PC-3 (cell line): ENCODE data around the gene KAT7. TPM values are rescaled to one million over a fixed set of nuclear protein-coding genes. Genes with fewer than 3 reads are reported as not detected.
"Not testable (repeated sequence)": the region's sequence is repeated elsewhere in the genome, so short reads cannot be mapped to it uniquely, and the experiment has no call there.

Experiments
- ATAC-seq: fragments of 200-7000 bp; cut with Tn5 transposase; 2 replicates; pipeline ENCODE4 v1.9.1; 2020; ENCODE audit warnings: mild to moderate bottlenecking, moderate library complexity
- BruUV-seq: library from RNA; stranded (reverse); fragments of 400-500 nt; replicated peaks from 2 replicates; lab custom pipeline; 2021; lab: Mats Ljungman, UMichigan
- CTCF ChIA-PET: fragments of 300-600 bp; sonication (Branson Sonifier 250); formaldehyde crosslinking; loops from one replicate; lab custom pipeline; 2022; ENCODE audit warnings: antibody characterized with exemption; lab: Charles Lee
- POLR2A ChIA-PET: fragments of 300-600 bp; sonication (Branson Sonifier 250); formaldehyde crosslinking; loops from one replicate; lab custom pipeline; 2022; ENCODE audit warnings: antibody characterized with exemption; ENCODE audit not compliant: unreplicated experiment; lab: Charles Lee
- DNase-seq: peaks from one replicate; pipeline ENCODE4 v3.0.0-alpha.2; 2015
- H2AFZ ChIP-seq: fragments of 300-600 bp; sonication (generic); 2 replicates; pipeline ENCODE4 v1.6.0; 2016; ENCODE audit warnings: antibody characterized with exemption, low read length
- H3F3A ChIP-seq: fragments of 300-600 bp; sonication (generic); one replicate; pipeline ENCODE4 v1.6.0; 2017; ENCODE audit warnings: antibody characterized with exemption, low read length, control low read depth, mild to moderate bottlenecking; ENCODE audit not compliant: unreplicated experiment
- H3K27ac ChIP-seq: fragments of 300-600 bp; sonication (generic); 2 replicates; pipeline ENCODE4 v1.5.1; 2016; ENCODE audit warnings: mild to moderate bottlenecking, low read length
- H3K27me3 ChIP-seq: fragments of 300-600 bp; sonication (generic); 2 replicates; pipeline ENCODE4 v1.6.1; 2016; ENCODE audit warnings: low read length, mixed read lengths
- H3K36me3 ChIP-seq: fragments of 300-600 bp; sonication (generic); 2 replicates; pipeline ENCODE4 v1.6.1; 2016; ENCODE audit warnings: low read depth, mixed run types, low read length, mixed read lengths
- H3K4me1 ChIP-seq: fragments of 300-600 bp; sonication (generic); 2 replicates; pipeline ENCODE4 v1.5.1; 2016; ENCODE audit warnings: low read length; ENCODE audit not compliant: insufficient read depth
- H3K4me2 ChIP-seq: fragments of 300-600 bp; sonication (generic); 2 replicates; pipeline ENCODE4 v1.6.0; 2016; ENCODE audit warnings: low read length
- H3K4me3 ChIP-seq: fragments of 300-600 bp; sonication (generic); 2 replicates; pipeline ENCODE4 v1.5.1; 2016; ENCODE audit warnings: mild to moderate bottlenecking, low read length, mixed read lengths
- H3K79me2 ChIP-seq: fragments of 300-600 bp; sonication (generic); 2 replicates; pipeline ENCODE4 v1.6.1; 2017; ENCODE audit warnings: low read length, mixed read lengths
- H3K9ac ChIP-seq: fragments of 300-600 bp; sonication (generic); 2 replicates; pipeline ENCODE4 v1.6.0; 2016; ENCODE audit warnings: mild to moderate bottlenecking, low read length
- H3K9me2 ChIP-seq: fragments of 300-600 bp; sonication (generic); replicated peaks from 2 replicates; pipeline ENCODE4 v1.6.1; 2016; ENCODE audit warnings: mixed run types, low read length, mixed read lengths
- H3K9me3 ChIP-seq: fragments of 300-600 bp; sonication (generic); 2 replicates; pipeline ENCODE4 v1.6.1; 2016; ENCODE audit warnings: low read length, mixed read lengths
- H4K20me1 ChIP-seq: fragments of 300-600 bp; sonication (generic); 2 replicates; pipeline ENCODE4 v1.6.1; 2016; ENCODE audit warnings: low read length, mixed read lengths
- CTCF ChIP-seq: fragments of 300-600 bp; sonication (generic); conservative IDR thresholded peaks from 2 replicates; pipeline ENCODE4 v1.5.1; 2017; ENCODE audit warnings: antibody characterized with exemption, low read depth, mild to moderate bottlenecking, low read length
- EZH2 ChIP-seq: fragments of 300-600 bp; sonication (generic); IDR thresholded peaks from one replicate; pipeline ENCODE4 v1.6.1; 2017; ENCODE audit warnings: antibody characterized with exemption, mild to moderate bottlenecking, low read length; ENCODE audit not compliant: unreplicated experiment
- EZH2phosphoT487 ChIP-seq: fragments of 300-600 bp; sonication (generic); IDR thresholded peaks from 2 replicates; pipeline ENCODE4 v1.6.1; 2018; ENCODE audit warnings: mild to moderate bottlenecking, antibody characterized with exemption, low read length, borderline replicate concordance
- intact Hi-C: fragments of 100-400 bp; cut with micrococcal nuclease; formaldehyde crosslinking; loops from 2 replicates; pipeline ENCODE4 v1.9.0; 2023
- total RNA-seq: library from RNA; depleted of rRNA; stranded (reverse); fragments of >200 nt; gene quantifications from 2 replicates; pipeline ENCODE4 v1.2.3, GENCODE V29; 2014

The KAT7 gene
- total RNA-seq, 1 experiment from 2014 or later = 39.1 TPM

- Histone ChIP-seq H3K4me2 (no peak overlapping the region), H3K9ac (no peak overlapping the region), H3K36me3 (peaks cover 80% of the 10 kb centered on the region), H3K27ac (no peak overlapping the region), H4K20me1 (no peaks in the 10 kb centered on the region), H2AFZ (no peak overlapping the region), H3F3A (no peaks in the 10 kb centered on the region), H3K9me3 (no peaks in the 10 kb centered on the region), H3K4me3 (no peak overlapping the region), H3K9me2 (no peaks in the 10 kb centered on the region), H3K4me1 (peaks cover 14% of the 10 kb centered on the region; the same call in 1 of the 2 replicates), H3K79me2 (no peaks in the 10 kb centered on the region), H3K27me3 (no peaks in the 10 kb centered on the region)
- no TSS peak for BruUV-seq
- intact Hi-C loops = no loop called here
- DNase-seq (no peak), ATAC-seq (no peak)
- CTCF ChIA-PET = no interaction called here
- TF ChIP-seq EZH2 = no peak
- no peak for TF ChIP-seq EZH2phosphoT487
- no peak for TF ChIP-seq CTCF
- POLR2A ChIA-PET = no interaction called here
Measured at GRCh38 chr17:49822829-49823228, 34.3 kb downstream of the KAT7 start.

- Histone ChIP-seq H3K27me3 (no peaks in the 10 kb centered on the region), H3K9ac (no peak overlapping the region), H3K4me3 (no peak overlapping the region), H3K36me3 (peaks cover 74% of the 10 kb centered on the region), H3K27ac (no peak overlapping the region), H3F3A (no peaks in the 10 kb centered on the region), H3K9me3 (no peaks in the 10 kb centered on the region), H3K9me2 (no peaks in the 10 kb centered on the region), H3K4me2 (no peak overlapping the region), H4K20me1 (no peaks in the 10 kb centered on the region), H2AFZ (no peak overlapping the region), H3K79me2 (no peaks in the 10 kb centered on the region), H3K4me1 (peaks cover 14% of the 10 kb centered on the region; the same call in 1 of the 2 replicates)
- intact Hi-C loops = no loop called here
- BruUV-seq = no TSS peak
- no peak for ATAC-seq
- CTCF ChIA-PET = no interaction called here
- POLR2A ChIA-PET = no interaction called here
- no peak for TF ChIP-seq CTCF
- no peak for TF ChIP-seq EZH2phosphoT487
- no peak for TF ChIP-seq EZH2
- no peak for DNase-seq
Measured at GRCh38 chr17:49823614-49824013, 35.1 kb downstream of the KAT7 start.

GRCh38 chr17:49825645-49826044 lies 37.2 kb downstream of the KAT7 start:
- H3F3A ChIP-seq = no peaks in the 10 kb centered on the region
- H3K27ac ChIP-seq = no peak overlapping the region
- no peaks in the 10 kb centered on the region for H3K9me3 ChIP-seq
- no peaks in the 10 kb centered on the region for H3K9me2 ChIP-seq
- H3K79me2 ChIP-seq = no peaks in the 10 kb centered on the region
- ChIA-PET CTCF (no interaction called here), POLR2A (no interaction called here)
- no peaks in the 10 kb centered on the region for H3K27me3 ChIP-seq
- H2AFZ ChIP-seq = no peak overlapping the region
- no peak for ATAC-seq
- intact Hi-C loops = no loop called here
- BruUV-seq = no TSS peak
- no peak overlapping the region for H3K4me2 ChIP-seq
- no peaks in the 10 kb centered on the region for H4K20me1 ChIP-seq
- TF ChIP-seq CTCF (no peak), EZH2phosphoT487 (no peak), EZH2 (no peak)
- peaks cover 78% of the 10 kb centered on the region for H3K36me3 ChIP-seq
- DNase-seq = no peak
- H3K4me3 ChIP-seq = no peak overlapping the region
- no peak overlapping the region for H3K9ac ChIP-seq
- peaks cover 18% of the 10 kb centered on the region; the same call in 1 of the 2 replicates for H3K4me1 ChIP-seq

GRCh38 chr17:49828325-49828724 lies 39.8 kb downstream of the KAT7 start:
- ATAC-seq, H3K4me3 ChIP-seq, H3K4me1 ChIP-seq, H3K9me3 ChIP-seq, POLR2A ChIA-PET, H3K27ac ChIP-seq, DNase-seq, H3K9me2 ChIP-seq, H3F3A ChIP-seq, H3K79me2 ChIP-seq, H2AFZ ChIP-seq, H3K4me2 ChIP-seq, intact Hi-C loops, H3K27me3 ChIP-seq, H3K9ac ChIP-seq, CTCF ChIA-PET, H4K20me1 ChIP-seq: not testable (repeated sequence)
- TSS peak; percentile 12 for BruUV-seq
- peaks cover 57% of the 10 kb centered on the region for H3K36me3 ChIP-seq
